ENCODE results near the gene KRTCAP2.
"Not testable (repeated sequence)": the region's sequence is repeated elsewhere in the genome, so short reads cannot be mapped to it uniquely, and the experiment has no call there.

KRTCAP2 gene

DNA sequence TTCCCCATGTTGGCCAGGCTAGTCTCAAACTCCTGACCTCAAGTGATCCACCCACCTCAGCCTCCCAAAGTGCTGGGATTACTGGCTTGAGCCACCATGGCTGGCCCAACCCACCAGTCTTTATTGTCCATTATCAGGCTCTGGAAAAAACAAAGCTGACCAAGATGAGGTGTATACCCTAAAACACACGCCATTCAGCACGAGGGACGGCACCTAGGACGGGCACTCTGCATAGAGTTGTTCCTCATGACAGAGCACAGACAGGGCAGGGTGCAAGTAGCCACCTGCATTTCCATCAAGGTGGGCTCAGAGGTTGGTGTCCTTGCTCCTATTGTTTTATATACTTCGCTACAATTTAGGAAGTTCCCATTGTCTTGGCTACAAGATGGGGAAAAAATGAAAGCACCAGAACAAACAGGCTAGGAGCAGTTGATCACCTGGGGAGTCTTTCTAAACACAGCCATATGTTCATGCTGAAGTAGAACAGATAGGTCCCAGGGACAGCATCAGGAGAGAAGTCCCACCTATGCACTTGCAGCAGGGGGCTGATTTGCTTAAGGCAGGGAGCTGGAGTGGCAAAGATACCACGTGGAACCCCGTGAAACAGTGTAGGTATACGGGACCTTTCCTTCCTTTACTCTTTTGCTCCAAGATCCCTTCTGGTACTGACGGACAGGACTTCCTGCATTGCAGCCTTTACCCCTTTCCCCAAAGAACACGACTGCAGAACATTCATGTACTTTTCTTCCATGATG is 4.5 kb downstream of the KRTCAP2 start:
- no peaks in the 10 kb centered on the region for H3K9me3 ChIP-seq (ENCODE audit: control insufficient read depth in 5 of 5, low read length in 5 of 5)
- peaks cover 0 to 8% (median 7%) of the 10 kb centered on the region in 5 donors for H3K27me3 ChIP-seq (ENCODE audit: control insufficient read depth in 5 of 5, insufficient read depth in 4 of 5, low read length in 5 of 5)
- H3K27ac ChIP-seq (ENCODE audit: low read depth, low read length) = no peak overlapping the region
- H3K4me3 ChIP-seq (ENCODE audit: low read depth in 1 of 5, low read length in 5 of 5) = no peak overlapping the region
- H3K9ac ChIP-seq (ENCODE audit: low read length in 5 of 5) = no peak overlapping the region
- peaks cover 4 to 40% (median 38%) of the 10 kb centered on the region in 5 donors for H3K4me1 ChIP-seq (ENCODE audit: control insufficient read depth in 5 of 5, insufficient read depth in 5 of 5, low read length in 5 of 5)
- peaks cover 3 to 21% (median 16%) of the 10 kb centered on the region in 5 donors for H3K36me3 ChIP-seq (ENCODE audit: control insufficient read depth in 5 of 5, insufficient read depth in 5 of 5, low read length in 5 of 5)

DNA sequence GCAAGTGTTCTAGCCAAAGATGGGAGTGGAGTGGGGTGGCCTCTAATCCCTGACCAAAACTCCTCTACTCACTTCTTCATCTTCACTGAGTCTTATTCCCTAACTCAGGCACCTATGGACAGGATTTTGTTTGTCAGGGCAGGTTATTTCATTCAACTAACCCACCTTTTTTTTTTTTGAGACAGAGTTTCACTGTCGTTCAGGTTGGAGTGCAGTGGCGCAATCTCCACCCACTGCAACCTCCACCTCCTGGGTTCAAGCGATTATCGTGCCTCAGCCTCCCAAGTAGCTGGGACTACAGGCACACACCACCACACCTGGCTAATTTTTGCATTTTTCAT is 5.0 kb downstream of the KRTCAP2 start:
- Histone ChIP-seq H3K36me3 (ENCODE audit: control insufficient read depth in 5 of 5, insufficient read depth in 5 of 5, low read length in 5 of 5) (peaks cover 3 to 21% (median 16%) of the 10 kb centered on the region in 5 donors), H3K4me1 (ENCODE audit: control insufficient read depth in 5 of 5, insufficient read depth in 5 of 5, low read length in 5 of 5) (peaks cover 4 to 37% (median 34%) of the 10 kb centered on the region in 5 donors)
- H3K9me3 ChIP-seq (ENCODE audit: control insufficient read depth in 5 of 5, low read length in 5 of 5); H3K4me3 ChIP-seq (ENCODE audit: low read depth in 1 of 5, low read length in 5 of 5); H3K9ac ChIP-seq (ENCODE audit: low read length in 5 of 5); H3K27ac ChIP-seq (ENCODE audit: low read depth, low read length); H3K27me3 ChIP-seq (ENCODE audit: control insufficient read depth in 5 of 5, insufficient read depth in 4 of 5, low read length in 5 of 5): not testable (repeated sequence)

DNA sequence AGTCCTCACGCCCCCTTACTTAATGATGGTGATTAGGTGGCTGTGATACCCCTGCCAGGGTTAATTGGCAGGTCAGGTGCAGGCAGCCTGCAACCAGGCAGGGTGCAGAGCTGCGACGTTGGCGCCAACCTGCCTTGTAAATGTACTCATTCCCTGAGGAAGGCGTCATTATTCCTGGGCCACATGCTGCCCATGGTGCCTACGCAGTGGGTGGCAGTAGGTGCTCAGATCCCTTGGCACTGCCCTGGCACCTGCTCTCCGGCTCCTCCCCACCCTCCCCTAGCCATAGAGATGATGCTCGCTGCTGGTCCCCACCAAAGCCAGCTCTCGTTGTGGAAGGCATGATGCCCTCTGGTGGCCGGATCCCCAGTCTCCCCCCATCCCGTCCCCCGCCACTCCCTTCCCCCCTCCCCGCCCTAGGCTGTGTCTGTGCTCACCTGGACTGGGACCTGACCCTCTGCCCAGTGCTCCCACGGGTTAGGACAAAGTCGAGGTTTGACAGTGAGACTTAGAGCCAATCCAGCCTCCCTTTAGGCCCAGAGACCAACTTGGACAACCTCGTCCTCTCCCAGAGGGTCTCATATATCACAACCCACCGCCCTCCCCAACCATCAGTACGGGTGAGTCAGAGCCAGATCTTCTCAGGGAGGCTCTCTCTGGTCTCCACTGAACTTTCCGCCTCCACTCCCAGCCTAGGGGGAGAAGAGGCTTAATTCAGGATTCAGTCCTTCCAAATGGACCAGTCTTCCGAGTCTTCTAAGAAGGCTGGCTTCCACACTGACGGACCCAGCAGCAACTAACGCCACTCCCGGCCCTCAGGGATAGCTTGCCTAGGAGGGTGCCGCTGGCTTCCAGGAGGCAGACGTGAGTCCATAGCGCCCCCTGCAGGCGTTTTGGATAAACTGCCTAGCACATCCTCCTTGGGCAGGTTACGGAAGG is 5.7 kb downstream of the KRTCAP2 start:
- H3K27ac ChIP-seq (ENCODE audit: low read depth, low read length) = peak overlapping the region; percentile 44
- H3K36me3 ChIP-seq (ENCODE audit: control insufficient read depth in 5 of 5, insufficient read depth in 5 of 5, low read length in 5 of 5) = peaks cover 3 to 21% (median 16%) of the 10 kb centered on the region in 5 donors
- H3K9me3 ChIP-seq (ENCODE audit: control insufficient read depth in 5 of 5, low read length in 5 of 5) = no peaks in the 10 kb centered on the region
- H3K4me3 ChIP-seq (ENCODE audit: low read depth in 1 of 5, low read length in 5 of 5) = peak overlapping the region in 4 of 5 donors; percentile 30 to 55 (median 39)
- H3K4me1 ChIP-seq (ENCODE audit: control insufficient read depth in 5 of 5, insufficient read depth in 5 of 5, low read length in 5 of 5) = peaks cover 4 to 34% (median 29%) of the 10 kb centered on the region in 5 donors
- peak overlapping the region in 2 of 5 donors; percentile 35 for H3K9ac ChIP-seq (ENCODE audit: low read length in 5 of 5)
- peaks cover 0 to 8% (median 7%) of the 10 kb centered on the region in 5 donors for H3K27me3 ChIP-seq (ENCODE audit: control insufficient read depth in 5 of 5, insufficient read depth in 4 of 5, low read length in 5 of 5)

DNA sequence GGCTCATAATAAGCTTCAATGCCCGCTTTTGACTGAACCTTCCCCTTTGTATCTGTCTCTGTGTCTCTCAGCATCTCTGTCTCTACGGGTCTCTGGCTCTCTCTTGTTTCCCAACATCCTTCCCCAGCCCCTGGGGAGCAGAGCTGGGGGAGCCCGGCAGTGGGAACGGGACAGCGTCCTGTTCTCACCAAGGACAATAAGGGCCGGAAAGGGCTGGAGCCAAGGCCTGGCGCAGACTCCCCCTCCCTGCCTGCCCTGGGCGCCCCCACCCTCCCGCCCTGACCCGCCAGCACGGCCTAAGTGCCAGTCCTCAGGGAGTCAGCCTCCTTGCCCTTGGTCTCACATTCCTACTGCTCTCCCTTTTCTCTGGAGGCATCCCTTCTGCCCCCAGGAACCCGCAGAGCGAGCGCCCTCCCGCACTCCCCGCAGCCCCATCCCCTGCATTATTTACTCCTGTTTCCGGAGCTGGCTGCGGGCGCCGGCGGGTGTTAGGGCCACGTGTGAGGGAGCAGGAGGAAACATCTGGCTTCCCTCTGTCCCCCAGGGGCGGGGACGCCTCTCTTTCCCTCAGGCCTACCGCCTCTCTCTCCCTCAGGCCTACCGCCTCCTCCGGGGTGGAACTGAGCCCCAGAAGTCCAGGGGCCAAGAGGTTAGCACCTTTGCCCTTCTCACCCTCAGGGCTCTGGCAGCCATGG is 6.5 kb downstream of the KRTCAP2 start:
- Histone ChIP-seq H3K27ac (ENCODE audit: low read depth, low read length) (peak overlapping the region; percentile 40), H3K36me3 (ENCODE audit: control insufficient read depth in 5 of 5, insufficient read depth in 5 of 5, low read length in 5 of 5) (peaks cover 3 to 21% (median 16%) of the 10 kb centered on the region in 5 donors), H3K4me3 (ENCODE audit: low read depth in 1 of 5, low read length in 5 of 5) (peak overlapping the region in 3 of 5 donors; percentile 30 to 39 (median 37)), H3K9me3 (ENCODE audit: control insufficient read depth in 5 of 5, low read length in 5 of 5) (no peaks in the 10 kb centered on the region), H3K4me1 (ENCODE audit: control insufficient read depth in 5 of 5, insufficient read depth in 5 of 5, low read length in 5 of 5) (peaks cover 4 to 26% (median 21%) of the 10 kb centered on the region in 5 donors), H3K27me3 (ENCODE audit: control insufficient read depth in 5 of 5, insufficient read depth in 4 of 5, low read length in 5 of 5) (peaks cover 0 to 8% (median 7%) of the 10 kb centered on the region in 5 donors), H3K9ac (ENCODE audit: low read length in 5 of 5) (peak overlapping the region in 1 of 5 donors; percentile 48)

DNA sequence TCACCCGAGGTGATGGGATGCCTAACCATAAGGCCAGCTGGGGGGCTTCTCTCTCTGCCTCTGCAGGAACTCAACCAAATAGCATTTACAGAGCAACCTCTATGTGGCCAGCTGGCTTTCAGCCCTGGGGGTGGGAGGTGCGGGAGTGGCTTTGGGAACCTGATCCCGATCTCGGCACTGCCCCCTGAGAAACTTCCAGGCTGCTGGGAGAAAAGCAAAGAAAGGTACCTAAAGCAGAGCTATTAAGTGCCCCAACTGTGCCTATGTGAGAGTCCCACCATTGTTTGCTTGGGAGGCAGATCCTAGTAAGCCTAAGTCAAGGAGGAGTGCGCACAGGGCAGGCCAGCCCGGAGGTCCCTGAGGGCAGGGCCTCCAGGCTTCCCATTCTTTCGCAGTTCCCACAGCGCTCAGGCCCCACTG is 7.0 kb downstream of the KRTCAP2 start:
- Histone ChIP-seq H3K36me3 (ENCODE audit: control insufficient read depth in 5 of 5, insufficient read depth in 5 of 5, low read length in 5 of 5) (peaks cover 3 to 20% (median 16%) of the 10 kb centered on the region in 5 donors), H3K9me3 (ENCODE audit: control insufficient read depth in 5 of 5, low read length in 5 of 5) (no peaks in the 10 kb centered on the region), H3K27ac (ENCODE audit: low read depth, low read length) (peak overlapping the region; percentile 40), H3K27me3 (ENCODE audit: control insufficient read depth in 5 of 5, insufficient read depth in 4 of 5, low read length in 5 of 5) (peaks cover 0 to 8% (median 7%) of the 10 kb centered on the region in 5 donors), H3K9ac (ENCODE audit: low read length in 5 of 5) (peak overlapping the region in 1 of 5 donors; percentile 48), H3K4me3 (ENCODE audit: low read depth in 1 of 5, low read length in 5 of 5) (peak overlapping the region in 1 of 5 donors; percentile 1), H3K4me1 (ENCODE audit: control insufficient read depth in 5 of 5, insufficient read depth in 5 of 5, low read length in 5 of 5) (peaks cover 4 to 24% (median 21%) of the 10 kb centered on the region in 5 donors)

DNA sequence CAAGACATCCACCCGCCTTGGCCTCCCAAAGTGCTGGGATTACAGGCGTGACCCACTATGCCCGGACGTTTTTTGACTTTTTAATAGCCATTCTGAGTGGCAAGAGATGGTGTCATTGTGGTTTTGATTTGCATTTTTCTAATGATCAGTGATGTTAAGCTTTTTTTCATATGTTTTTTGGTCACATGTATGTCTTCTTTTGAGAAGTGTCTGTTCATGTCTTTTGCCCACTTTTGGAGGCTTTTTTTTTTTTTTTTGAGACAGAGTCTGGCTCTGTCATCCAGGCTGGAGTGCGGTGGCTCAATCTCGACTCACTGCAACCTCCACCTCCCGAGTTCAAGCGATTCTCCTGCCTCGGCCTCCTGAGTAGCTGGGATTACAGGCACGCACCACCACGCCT is 8.5 kb downstream of the KRTCAP2 start:
- H3K27me3 ChIP-seq (ENCODE audit: control insufficient read depth in 5 of 5, insufficient read depth in 4 of 5, low read length in 5 of 5); H3K4me3 ChIP-seq (ENCODE audit: low read depth in 1 of 5, low read length in 5 of 5); H3K9ac ChIP-seq (ENCODE audit: low read length in 5 of 5); H3K9me3 ChIP-seq (ENCODE audit: control insufficient read depth in 5 of 5, low read length in 5 of 5); H3K27ac ChIP-seq (ENCODE audit: low read depth, low read length): not testable (repeated sequence)
- Histone ChIP-seq H3K36me3 (ENCODE audit: control insufficient read depth in 5 of 5, insufficient read depth in 5 of 5, low read length in 5 of 5) (peaks cover 3 to 12% (median 11%) of the 10 kb centered on the region in 5 donors), H3K4me1 (ENCODE audit: control insufficient read depth in 5 of 5, insufficient read depth in 5 of 5, low read length in 5 of 5) (peaks cover 4 to 24% (median 21%) of the 10 kb centered on the region in 5 donors)

DNA sequence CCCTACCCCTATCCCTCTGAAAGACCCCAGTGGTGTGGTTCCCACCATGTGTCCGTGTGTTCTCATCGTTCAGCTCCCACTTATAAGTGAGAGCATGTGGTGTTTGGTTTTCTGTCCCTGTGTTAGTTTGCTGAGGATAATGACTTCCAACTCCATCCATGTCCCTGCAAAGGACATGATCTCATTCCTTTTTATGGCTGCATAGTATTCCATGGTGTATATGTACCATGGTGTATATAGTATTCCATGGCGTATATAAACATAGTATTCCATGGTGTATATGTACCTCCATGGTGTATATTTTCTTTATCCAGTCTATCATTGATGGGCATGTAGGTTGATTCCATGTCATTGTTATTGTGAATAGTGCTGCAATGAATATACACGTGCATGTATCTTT is 9.3 kb downstream of the KRTCAP2 start:
- peaks cover 4 to 24% (median 21%) of the 10 kb centered on the region in 5 donors for H3K4me1 ChIP-seq (ENCODE audit: control insufficient read depth in 5 of 5, insufficient read depth in 5 of 5, low read length in 5 of 5)
- H3K27ac ChIP-seq (ENCODE audit: low read depth, low read length); H3K9me3 ChIP-seq (ENCODE audit: control insufficient read depth in 5 of 5, low read length in 5 of 5); H3K36me3 ChIP-seq (ENCODE audit: control insufficient read depth in 5 of 5, insufficient read depth in 5 of 5, low read length in 5 of 5); H3K27me3 ChIP-seq (ENCODE audit: control insufficient read depth in 5 of 5, insufficient read depth in 4 of 5, low read length in 5 of 5); H3K9ac ChIP-seq (ENCODE audit: low read length in 5 of 5); H3K4me3 ChIP-seq (ENCODE audit: low read depth in 1 of 5, low read length in 5 of 5): not testable (repeated sequence)

DNA sequence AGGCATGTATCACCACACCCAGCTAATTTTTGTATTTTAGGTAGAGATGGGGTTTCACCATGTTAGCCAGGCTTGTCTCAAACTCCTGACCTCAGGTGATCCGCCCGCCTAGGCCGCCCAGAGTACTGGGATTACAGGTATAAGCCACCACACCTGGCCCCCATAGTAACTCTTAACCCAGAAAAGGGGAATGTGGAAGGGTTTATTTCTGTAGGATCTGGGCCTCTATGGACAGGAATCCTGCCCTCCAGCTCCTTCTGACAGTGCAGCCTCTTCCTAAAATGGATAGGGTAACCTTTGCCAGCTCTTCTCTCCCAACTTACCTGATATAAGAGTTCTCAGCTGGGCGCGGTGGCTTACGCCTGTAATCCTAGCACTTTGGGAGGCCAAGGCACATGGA is 10.5 kb downstream of the KRTCAP2 start:
- not testable (repeated sequence) for H3K27me3 ChIP-seq (ENCODE audit: control insufficient read depth in 5 of 5, insufficient read depth in 4 of 5, low read length in 5 of 5); H3K27ac ChIP-seq (ENCODE audit: low read depth, low read length); H3K4me3 ChIP-seq (ENCODE audit: low read depth in 1 of 5, low read length in 5 of 5); H3K9ac ChIP-seq (ENCODE audit: low read length in 5 of 5); H3K9me3 ChIP-seq (ENCODE audit: control insufficient read depth in 5 of 5, low read length in 5 of 5); H3K36me3 ChIP-seq (ENCODE audit: control insufficient read depth in 5 of 5, insufficient read depth in 5 of 5, low read length in 5 of 5)
- peaks cover 4 to 21% (median 18%) of the 10 kb centered on the region in 5 donors for H3K4me1 ChIP-seq (ENCODE audit: control insufficient read depth in 5 of 5, insufficient read depth in 5 of 5, low read length in 5 of 5)

DNA sequence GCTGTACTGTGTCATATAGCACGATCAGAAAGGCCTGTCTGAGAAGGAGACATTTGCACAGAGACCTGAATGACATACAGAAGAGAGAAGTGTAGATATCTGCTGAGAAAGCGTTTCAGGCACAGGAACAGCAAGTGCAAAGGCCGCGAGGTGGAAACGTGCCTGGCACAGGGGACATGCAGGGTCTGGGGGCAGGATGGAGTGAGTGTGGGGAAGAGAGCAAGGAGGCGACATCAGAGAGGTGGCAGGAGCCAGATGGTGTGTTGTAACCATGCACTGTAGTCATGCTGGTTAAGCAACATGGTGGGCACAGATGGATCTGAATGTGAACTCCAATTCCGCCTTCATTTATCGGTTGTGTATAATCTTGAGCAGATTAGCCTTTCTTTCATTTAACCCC is 13.0 kb downstream of the KRTCAP2 start:
- Histone ChIP-seq H3K4me3 (ENCODE audit: low read depth in 1 of 5, low read length in 5 of 5) (no peak overlapping the region), H3K4me1 (ENCODE audit: control insufficient read depth in 5 of 5, insufficient read depth in 5 of 5, low read length in 5 of 5) (no peaks in the 10 kb centered on the region), H3K9me3 (ENCODE audit: control insufficient read depth in 5 of 5, low read length in 5 of 5) (no peaks in the 10 kb centered on the region), H3K27me3 (ENCODE audit: control insufficient read depth in 5 of 5, insufficient read depth in 4 of 5, low read length in 5 of 5) (no peaks in the 10 kb centered on the region), H3K36me3 (ENCODE audit: control insufficient read depth in 5 of 5, insufficient read depth in 5 of 5, low read length in 5 of 5) (no peaks in the 10 kb centered on the region), H3K27ac (ENCODE audit: low read depth, low read length) (no peak overlapping the region), H3K9ac (ENCODE audit: low read length in 5 of 5) (no peak overlapping the region)
